ENCODE results near the gene MAN1A2.

MAN1A2 gene

GRCh38 chr1:117559985-117560384 lies 192.7 kb downstream of the MAN1A2 start:
- Histone ChIP-seq H2AK5ac (ENCODE audit: low read length) (no peak overlapping the region), H3K18ac (ENCODE audit: low read length) (no peak overlapping the region), H3K4me1 (ENCODE audit: control insufficient read depth in 1 of 2, insufficient read depth in 2 of 2, low read length in 2 of 2) (peaks cover 5 to 12% of the 10 kb centered on the region in 2 experiments), H3K79me1 (ENCODE audit: low read length) (peaks cover 4% of the 10 kb centered on the region), H3K27ac (ENCODE audit: low read depth, low read length) (no peak overlapping the region), H3K23ac (ENCODE audit: low read length) (no peak overlapping the region), H3K27me3 (ENCODE audit: insufficient read depth, low read length) (no peaks in the 10 kb centered on the region), H2BK12ac (ENCODE audit: low read length) (no peak overlapping the region), H3K4me2 (ENCODE audit: low read length) (no peak overlapping the region), H3K14ac (ENCODE audit: low read length) (no peak overlapping the region), H3K4me3 (ENCODE audit: low read depth, low read length) (no peak overlapping the region), H2BK120ac (ENCODE audit: insufficient read depth, low read length, poor library complexity) (no peak overlapping the region), H4K12ac (ENCODE audit: low read depth, low read length) (no peak overlapping the region), H3K36me3 (ENCODE audit: control insufficient read depth in 1 of 2, insufficient read depth in 2 of 2, low read length in 2 of 2) (no peaks in the 10 kb centered on the region), H3K9ac (ENCODE audit: low read length) (no peak overlapping the region), H4K8ac (ENCODE audit: low read depth, low read length) (no peak overlapping the region), H3K9me3 (ENCODE audit: insufficient read depth, low read depth, low read length) (peaks cover 2% of the 10 kb centered on the region), H2BK5ac (ENCODE audit: low read depth, low read length, poor library complexity) (no peak overlapping the region), H4K91ac (ENCODE audit: low read depth, low read length) (no peak overlapping the region), H3K79me2 (ENCODE audit: control insufficient read depth, insufficient read depth, low read length, poor library complexity) (no peaks in the 10 kb centered on the region), H3K4ac (ENCODE audit: low read depth, low read length) (no peak overlapping the region), H2AFZ (ENCODE audit: insufficient read depth, low read length, poor library complexity) (no peak overlapping the region)
- DNase-seq: no peak
- no CpG with 5 or more reads among the region's 3 CpGs for WGBS (ENCODE audit: extremely low coverage, insufficient coverage, insufficient read length)

GRCh38 chr1:117561071-117561470 lies 193.8 kb downstream of the MAN1A2 start:
- Histone ChIP-seq H3K27me3 (ENCODE audit: insufficient read depth, low read length) (no peaks in the 10 kb centered on the region), H4K8ac (ENCODE audit: low read depth, low read length) (no peak overlapping the region), H2AK5ac (ENCODE audit: low read length) (no peak overlapping the region), H4K91ac (ENCODE audit: low read depth, low read length) (no peak overlapping the region), H3K9ac (ENCODE audit: low read length) (no peak overlapping the region), H3K9me3 (ENCODE audit: insufficient read depth, low read depth, low read length) (peaks cover 2% of the 10 kb centered on the region), H3K79me2 (ENCODE audit: control insufficient read depth, insufficient read depth, low read length, poor library complexity) (no peaks in the 10 kb centered on the region), H4K12ac (ENCODE audit: low read depth, low read length) (no peak overlapping the region), H3K4me3 (ENCODE audit: low read depth, low read length) (no peak overlapping the region), H2BK12ac (ENCODE audit: low read length) (no peak overlapping the region), H3K4ac (ENCODE audit: low read depth, low read length) (no peak overlapping the region), H3K4me1 (ENCODE audit: control insufficient read depth in 1 of 2, insufficient read depth in 2 of 2, low read length in 2 of 2) (peaks cover 5 to 12% of the 10 kb centered on the region in 2 experiments), H2BK120ac (ENCODE audit: insufficient read depth, low read length, poor library complexity) (no peak overlapping the region), H3K36me3 (ENCODE audit: control insufficient read depth in 1 of 2, insufficient read depth in 2 of 2, low read length in 2 of 2) (no peaks in the 10 kb centered on the region), H3K14ac (ENCODE audit: low read length) (no peak overlapping the region), H3K4me2 (ENCODE audit: low read length) (no peak overlapping the region), H2BK5ac (ENCODE audit: low read depth, low read length, poor library complexity) (no peak overlapping the region), H2AFZ (ENCODE audit: insufficient read depth, low read length, poor library complexity) (no peak overlapping the region), H3K27ac (ENCODE audit: low read depth, low read length) (no peak overlapping the region), H3K23ac (ENCODE audit: low read length) (no peak overlapping the region), H3K79me1 (ENCODE audit: low read length) (peaks cover 4% of the 10 kb centered on the region), H3K18ac (ENCODE audit: low read length) (no peak overlapping the region)
- no peak for DNase-seq
- no CpG with 5 or more reads among the region's 2 CpGs for WGBS (ENCODE audit: extremely low coverage, insufficient coverage, insufficient read length)

GRCh38 chr1:117561551-117561950 lies 194.3 kb downstream of the MAN1A2 start:
- Histone ChIP-seq H4K91ac (ENCODE audit: low read depth, low read length) (no peak overlapping the region), H3K14ac (ENCODE audit: low read length) (no peak overlapping the region), H3K79me1 (ENCODE audit: low read length) (peaks cover 4% of the 10 kb centered on the region), H2BK120ac (ENCODE audit: insufficient read depth, low read length, poor library complexity) (no peak overlapping the region), H2AFZ (ENCODE audit: insufficient read depth, low read length, poor library complexity) (no peak overlapping the region), H3K4me3 (ENCODE audit: low read depth, low read length) (no peak overlapping the region), H2BK12ac (ENCODE audit: low read length) (no peak overlapping the region), H3K27ac (ENCODE audit: low read depth, low read length) (no peak overlapping the region), H3K9me3 (ENCODE audit: insufficient read depth, low read depth, low read length) (peaks cover 2% of the 10 kb centered on the region), H3K18ac (ENCODE audit: low read length) (no peak overlapping the region), H3K23ac (ENCODE audit: low read length) (no peak overlapping the region), H3K36me3 (ENCODE audit: control insufficient read depth in 1 of 2, insufficient read depth in 2 of 2, low read length in 2 of 2) (no peaks in the 10 kb centered on the region), H3K4me2 (ENCODE audit: low read length) (no peak overlapping the region), H3K4me1 (ENCODE audit: control insufficient read depth in 1 of 2, insufficient read depth in 2 of 2, low read length in 2 of 2) (peaks cover 5 to 12% of the 10 kb centered on the region in 2 experiments), H4K8ac (ENCODE audit: low read depth, low read length) (no peak overlapping the region), H3K9ac (ENCODE audit: low read length) (no peak overlapping the region), H3K4ac (ENCODE audit: low read depth, low read length) (no peak overlapping the region), H3K27me3 (ENCODE audit: insufficient read depth, low read length) (no peaks in the 10 kb centered on the region), H3K79me2 (ENCODE audit: control insufficient read depth, insufficient read depth, low read length, poor library complexity) (no peaks in the 10 kb centered on the region), H2BK5ac (ENCODE audit: low read depth, low read length, poor library complexity) (no peak overlapping the region), H4K12ac (ENCODE audit: low read depth, low read length) (no peak overlapping the region), H2AK5ac (ENCODE audit: low read length) (no peak overlapping the region)
- DNase-seq: no peak
- no CpG with 5 or more reads among the region's 2 CpGs for WGBS (ENCODE audit: extremely low coverage, insufficient coverage, insufficient read length)

GRCh38 chr1:117562581-117563491 lies 195.6 kb downstream of the MAN1A2 start:
- H3K36me3 ChIP-seq (ENCODE audit: control insufficient read depth in 1 of 2, insufficient read depth in 2 of 2, low read length in 2 of 2): no peaks in the 10 kb centered on the region
- no peak overlapping the region for H3K18ac ChIP-seq (ENCODE audit: low read length)
- H2AK5ac ChIP-seq (ENCODE audit: low read length): no peak overlapping the region
- peaks cover 4% of the 10 kb centered on the region for H3K79me1 ChIP-seq (ENCODE audit: low read length)
- no peak overlapping the region for H3K4me3 ChIP-seq (ENCODE audit: low read depth, low read length)
- H3K27me3 ChIP-seq (ENCODE audit: insufficient read depth, low read length): no peaks in the 10 kb centered on the region
- no peak overlapping the region for H3K9ac ChIP-seq (ENCODE audit: low read length)
- H3K4me1 ChIP-seq (ENCODE audit: control insufficient read depth in 1 of 2, insufficient read depth in 2 of 2, low read length in 2 of 2): peaks cover 5 to 12% of the 10 kb centered on the region in 2 experiments
- peak in 1 of 2 donors; percentile 99 for DNase-seq
- no peak overlapping the region for H2BK5ac ChIP-seq (ENCODE audit: low read depth, low read length, poor library complexity)
- no peak overlapping the region for H4K8ac ChIP-seq (ENCODE audit: low read depth, low read length)
- WGBS (ENCODE audit: extremely low coverage, insufficient coverage, insufficient read length): no CpG with 5 or more reads among the region's 9 CpGs
- no peak overlapping the region for H3K4ac ChIP-seq (ENCODE audit: low read depth, low read length)
- no peak overlapping the region for H3K4me2 ChIP-seq (ENCODE audit: low read length)
- H2BK120ac ChIP-seq (ENCODE audit: insufficient read depth, low read length, poor library complexity): no peak overlapping the region
- no peak overlapping the region for H2BK12ac ChIP-seq (ENCODE audit: low read length)
- no peak overlapping the region for H2AFZ ChIP-seq (ENCODE audit: insufficient read depth, low read length, poor library complexity)
- H3K23ac ChIP-seq (ENCODE audit: low read length): no peak overlapping the region
- no peak overlapping the region for H3K27ac ChIP-seq (ENCODE audit: low read depth, low read length)
- no peak overlapping the region for H4K91ac ChIP-seq (ENCODE audit: low read depth, low read length)
- H3K14ac ChIP-seq (ENCODE audit: low read length): no peak overlapping the region
- no peak overlapping the region for H4K12ac ChIP-seq (ENCODE audit: low read depth, low read length)
- no peaks in the 10 kb centered on the region for H3K79me2 ChIP-seq (ENCODE audit: control insufficient read depth, insufficient read depth, low read length, poor library complexity)
- H3K9me3 ChIP-seq (ENCODE audit: insufficient read depth, low read depth, low read length): peaks cover 4% of the 10 kb centered on the region
